ENCODE measurements around the gene ALPK3. TPM values are rescaled to one million over a fixed set of nuclear protein-coding genes. Genes with fewer than 3 reads are reported as not detected.

Gene ALPK3
- total and polyA plus RNA-seq, 2 experiments from 2014 or later, result 3.7 to 29.7 TPM

DNA sequence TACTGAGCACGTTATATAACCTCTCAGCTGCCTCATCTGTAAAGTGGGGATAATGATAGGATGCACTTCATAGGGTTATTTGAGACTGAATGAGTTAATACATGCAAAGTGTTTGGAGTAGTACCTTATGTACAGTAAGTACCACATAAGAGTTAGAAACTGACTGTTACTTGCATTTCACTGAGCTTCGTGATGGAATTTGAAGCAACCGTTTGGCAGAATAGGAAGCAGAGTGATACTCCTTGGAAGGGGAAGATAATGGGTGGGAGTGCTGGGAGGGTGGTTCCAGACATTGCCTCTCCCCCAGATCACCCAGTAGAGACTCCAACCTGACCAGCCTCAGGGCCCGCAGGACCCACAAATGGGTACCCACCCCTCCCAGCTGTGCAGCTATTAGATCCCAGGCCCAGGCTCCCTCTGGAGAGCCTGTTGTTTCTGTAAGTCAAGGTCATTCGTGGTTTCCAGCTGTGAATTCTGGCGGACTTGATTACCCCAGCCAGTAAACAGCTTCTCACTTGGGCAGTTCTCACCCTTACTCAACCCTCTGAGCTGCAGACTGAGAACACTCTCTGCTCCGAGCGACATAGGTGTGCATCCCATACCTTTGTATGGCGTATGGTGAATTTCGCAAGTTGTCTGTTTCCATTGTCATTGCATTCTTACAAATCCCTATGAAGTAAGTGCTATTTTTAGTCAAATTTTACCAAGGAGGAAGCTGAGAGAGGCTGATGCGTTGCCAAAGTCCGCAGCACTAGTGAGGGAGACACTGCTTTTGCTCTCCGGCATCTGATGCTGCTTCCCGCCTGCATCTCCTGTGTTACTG, 11.1 kb downstream of the ALPK3 start (continued):
- TF ChIP-seq ZNF114 (CRISPR knock-in tag; IDR thresholded peaks at IDR 0.05) (no peak), JUNB (IDR thresholded peaks at IDR 0.05; ENCODE audit: unreplicated experiment) (no peak), POLR2AphosphoS5 (IDR thresholded peaks at IDR 0.05; ENCODE audit: low read depth) (no peak), EZH2 (IDR thresholded peaks at IDR 0.05; ENCODE audit: low read depth, unreplicated experiment) (no peak)
- TF ChIP-seq, protein P1, sequence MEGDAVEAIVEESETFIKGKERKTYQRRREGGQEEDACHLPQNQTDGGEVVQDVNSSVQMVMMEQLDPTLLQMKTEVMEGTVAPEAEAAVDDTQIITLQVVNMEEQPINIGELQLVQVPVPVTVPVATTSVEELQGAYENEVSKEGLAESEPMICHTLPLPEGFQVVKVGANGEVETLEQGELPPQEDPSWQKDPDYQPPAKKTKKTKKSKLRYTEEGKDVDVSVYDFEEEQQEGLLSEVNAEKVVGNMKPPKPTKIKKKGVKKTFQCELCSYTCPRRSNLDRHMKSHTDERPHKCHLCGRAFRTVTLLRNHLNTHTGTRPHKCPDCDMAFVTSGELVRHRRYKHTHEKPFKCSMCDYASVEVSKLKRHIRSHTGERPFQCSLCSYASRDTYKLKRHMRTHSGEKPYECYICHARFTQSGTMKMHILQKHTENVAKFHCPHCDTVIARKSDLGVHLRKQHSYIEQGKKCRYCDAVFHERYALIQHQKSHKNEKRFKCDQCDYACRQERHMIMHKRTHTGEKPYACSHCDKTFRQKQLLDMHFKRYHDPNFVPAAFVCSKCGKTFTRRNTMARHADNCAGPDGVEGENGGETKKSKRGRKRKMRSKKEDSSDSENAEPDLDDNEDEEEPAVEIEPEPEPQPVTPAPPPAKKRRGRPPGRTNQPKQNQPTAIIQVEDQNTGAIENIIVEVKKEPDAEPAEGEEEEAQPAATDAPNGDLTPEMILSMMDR (conservative IDR thresholded peaks at IDR 0.05; ENCODE audit: low read depth in 2 of 2), result no peak
- TF ChIP-seq, protein P2, sequence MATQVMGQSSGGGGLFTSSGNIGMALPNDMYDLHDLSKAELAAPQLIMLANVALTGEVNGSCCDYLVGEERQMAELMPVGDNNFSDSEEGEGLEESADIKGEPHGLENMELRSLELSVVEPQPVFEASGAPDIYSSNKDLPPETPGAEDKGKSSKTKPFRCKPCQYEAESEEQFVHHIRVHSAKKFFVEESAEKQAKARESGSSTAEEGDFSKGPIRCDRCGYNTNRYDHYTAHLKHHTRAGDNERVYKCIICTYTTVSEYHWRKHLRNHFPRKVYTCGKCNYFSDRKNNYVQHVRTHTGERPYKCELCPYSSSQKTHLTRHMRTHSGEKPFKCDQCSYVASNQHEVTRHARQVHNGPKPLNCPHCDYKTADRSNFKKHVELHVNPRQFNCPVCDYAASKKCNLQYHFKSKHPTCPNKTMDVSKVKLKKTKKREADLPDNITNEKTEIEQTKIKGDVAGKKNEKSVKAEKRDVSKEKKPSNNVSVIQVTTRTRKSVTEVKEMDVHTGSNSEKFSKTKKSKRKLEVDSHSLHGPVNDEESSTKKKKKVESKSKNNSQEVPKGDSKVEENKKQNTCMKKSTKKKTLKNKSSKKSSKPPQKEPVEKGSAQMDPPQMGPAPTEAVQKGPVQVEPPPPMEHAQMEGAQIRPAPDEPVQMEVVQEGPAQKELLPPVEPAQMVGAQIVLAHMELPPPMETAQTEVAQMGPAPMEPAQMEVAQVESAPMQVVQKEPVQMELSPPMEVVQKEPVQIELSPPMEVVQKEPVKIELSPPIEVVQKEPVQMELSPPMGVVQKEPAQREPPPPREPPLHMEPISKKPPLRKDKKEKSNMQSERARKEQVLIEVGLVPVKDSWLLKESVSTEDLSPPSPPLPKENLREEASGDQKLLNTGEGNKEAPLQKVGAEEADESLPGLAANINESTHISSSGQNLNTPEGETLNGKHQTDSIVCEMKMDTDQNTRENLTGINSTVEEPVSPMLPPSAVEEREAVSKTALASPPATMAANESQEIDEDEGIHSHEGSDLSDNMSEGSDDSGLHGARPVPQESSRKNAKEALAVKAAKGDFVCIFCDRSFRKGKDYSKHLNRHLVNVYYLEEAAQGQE (IDR thresholded peaks at IDR 0.05; ENCODE audit: unreplicated experiment), result no peak

DNA sequence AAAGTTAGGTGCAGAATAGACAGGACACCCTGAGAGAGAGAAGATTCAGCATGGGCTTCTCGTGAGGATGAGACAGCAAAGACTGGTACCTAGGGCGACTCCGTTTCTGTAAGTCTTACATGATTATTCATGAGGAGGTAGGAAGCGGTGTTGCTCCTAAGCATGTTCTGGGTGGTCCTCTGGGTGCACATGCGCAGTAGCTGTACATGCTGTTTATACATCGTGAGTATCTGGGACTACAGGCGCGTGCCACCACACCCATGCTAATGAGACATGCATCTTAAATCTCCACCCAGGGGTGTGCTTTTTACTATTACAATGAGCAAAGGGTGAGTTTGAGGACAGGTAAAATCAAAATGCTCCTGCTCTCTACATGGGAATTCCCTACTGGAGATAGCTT, 12.3 kb downstream of the ALPK3 start:
- no peak overlapping the region for H3K4me2 ChIP-seq
- TF ChIP-seq STAT1 (IDR thresholded peaks at IDR 0.05; ENCODE audit: unreplicated experiment) (no peak), NANOG (IDR thresholded peaks at IDR 0.05; ENCODE audit: borderline replicate concordance) (no peak)
- H3K9me2 ChIP-seq (ENCODE audit: insufficient read depth), result no peaks in the 10 kb centered on the region
- 0 out of 2 replicates have a peak, but pooled peaks cover 3% of the 10 kb centered on the region for H4K20me1 ChIP-seq (replicated peaks; ENCODE audit: insufficient read depth)
- no peak overlapping the region for H3K27ac ChIP-seq (ENCODE audit: low read depth)
- Mint-ChIP-seq H3K27me3 (ENCODE audit: insufficient read depth, low read depth, poor library complexity) (no peaks in the 10 kb centered on the region), H3K9me3 (no peaks in the 10 kb centered on the region), H3K4me1 (peaks cover 15% of the 10 kb centered on the region), H3K4me3 (no peak overlapping the region), H3K36me3 (ENCODE audit: low read depth) (no peaks in the 10 kb centered on the region), H3K27ac (no peak overlapping the region)
- no peaks in the 10 kb centered on the region for H3F3A ChIP-seq (replicated peaks; ENCODE audit: low read depth)
- no peak overlapping the region for H2AFZ ChIP-seq
- no peaks in the 10 kb centered on the region for H3K79me2 ChIP-seq (replicated peaks; ENCODE audit: insufficient read depth)
- DNase-seq (ENCODE audit: low spot score), result no peak
- no peak overlapping the region for H3K4me3 ChIP-seq
- peaks cover 10% of the 10 kb centered on the region; the same call in 1 of the 2 replicates for H3K36me3 ChIP-seq (ENCODE audit: insufficient read depth)
- no peak for ATAC-seq
- no peaks in the 10 kb centered on the region; the same call in 1 of the 2 replicates for H3K4me1 ChIP-seq (ENCODE audit: insufficient read depth)
- H3K27me3 ChIP-seq (ENCODE audit: insufficient read depth), result no peaks in the 10 kb centered on the region

Measured in GM23338 (cell line).